Keratinocyte (primary cell): Measurements from ENCODE around the gene RPL32.
"Not testable (repeated sequence)": the region's sequence is repeated elsewhere in the genome, so short reads cannot be mapped to it uniquely, and the experiment has no call there.

Experiments
- EZH2 ChIP-seq: IDR thresholded peaks from one replicate; pipeline ENCODE4 v1.6.1; 2012; ENCODE audit warnings: inconsistent platforms, mild to moderate bottlenecking, low read length, moderate library complexity
- TF ChIP-seq, protein P1 (sequence below), 3 experiments: IDR thresholded peaks in 1 of 3; conservative IDR thresholded peaks in 1 of 3; optimal IDR thresholded peaks in 1 of 3; 2 replicates in 2 of 3; 3 replicates in 1 of 3; pipeline versions ENCODE3 to v1.5.1; 2011; ENCODE audit warnings: low read length in 3 of 3, mild to moderate bottlenecking in 3 of 3, moderate library complexity in 2 of 3, control low read depth in 1 of 3, inconsistent platforms in 1 of 3; ENCODE audit not compliant: insufficient read depth in 2 of 3; ENCODE audit errors: extremely low read depth in 1 of 3

GRCh38 chr3:12853847-12854246 is 12.5 kb upstream of the RPL32 start:
- TF ChIP-seq, protein P1, sequence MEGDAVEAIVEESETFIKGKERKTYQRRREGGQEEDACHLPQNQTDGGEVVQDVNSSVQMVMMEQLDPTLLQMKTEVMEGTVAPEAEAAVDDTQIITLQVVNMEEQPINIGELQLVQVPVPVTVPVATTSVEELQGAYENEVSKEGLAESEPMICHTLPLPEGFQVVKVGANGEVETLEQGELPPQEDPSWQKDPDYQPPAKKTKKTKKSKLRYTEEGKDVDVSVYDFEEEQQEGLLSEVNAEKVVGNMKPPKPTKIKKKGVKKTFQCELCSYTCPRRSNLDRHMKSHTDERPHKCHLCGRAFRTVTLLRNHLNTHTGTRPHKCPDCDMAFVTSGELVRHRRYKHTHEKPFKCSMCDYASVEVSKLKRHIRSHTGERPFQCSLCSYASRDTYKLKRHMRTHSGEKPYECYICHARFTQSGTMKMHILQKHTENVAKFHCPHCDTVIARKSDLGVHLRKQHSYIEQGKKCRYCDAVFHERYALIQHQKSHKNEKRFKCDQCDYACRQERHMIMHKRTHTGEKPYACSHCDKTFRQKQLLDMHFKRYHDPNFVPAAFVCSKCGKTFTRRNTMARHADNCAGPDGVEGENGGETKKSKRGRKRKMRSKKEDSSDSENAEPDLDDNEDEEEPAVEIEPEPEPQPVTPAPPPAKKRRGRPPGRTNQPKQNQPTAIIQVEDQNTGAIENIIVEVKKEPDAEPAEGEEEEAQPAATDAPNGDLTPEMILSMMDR (optimal IDR thresholded peaks at IDR 0.05 in 1 of 3, IDR thresholded peaks at IDR 0.05 in 1 of 3, conservative IDR thresholded peaks at IDR 0.05 in 1 of 3; ENCODE audit: extremely low read depth in 1 of 3, insufficient read depth in 2 of 3, low read length in 3 of 3) = not testable (repeated sequence)
- not testable (repeated sequence) for TF ChIP-seq EZH2
